Measurements from ENCODE around the gene BRINP3.

The BRINP3 gene

DNA sequence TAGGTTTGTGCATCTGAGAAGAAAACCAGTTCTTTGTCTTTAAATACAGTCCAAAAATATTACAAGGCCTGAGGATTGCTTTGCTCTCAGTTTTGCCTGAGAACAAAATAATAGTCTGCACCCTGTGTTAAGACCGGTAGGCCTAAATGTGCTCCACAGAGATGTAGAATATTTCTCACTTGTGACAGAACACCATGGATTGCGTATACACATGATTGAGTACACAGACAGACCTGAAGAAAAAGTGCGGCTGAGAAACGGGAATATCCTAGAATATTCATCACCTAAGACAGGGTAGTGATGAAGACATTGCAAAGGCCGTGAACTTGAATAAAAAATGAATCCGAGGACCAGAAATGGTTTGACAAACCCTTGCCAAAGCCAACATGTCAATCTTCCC, 155.4 kb downstream of the BRINP3 start:
- no peak for DNase-seq (ENCODE audit: low read depth in 2 of 2)

GRCh38 chr1:190320952-190321351, 156.7 kb downstream of the BRINP3 start:
- DNase-seq (ENCODE audit: low read depth in 2 of 2), result no peak

GRCh38 chr1:190312763-190313162, 164.9 kb downstream of the BRINP3 start:
- no peak for DNase-seq (ENCODE audit: low read depth in 2 of 2)

DNA sequence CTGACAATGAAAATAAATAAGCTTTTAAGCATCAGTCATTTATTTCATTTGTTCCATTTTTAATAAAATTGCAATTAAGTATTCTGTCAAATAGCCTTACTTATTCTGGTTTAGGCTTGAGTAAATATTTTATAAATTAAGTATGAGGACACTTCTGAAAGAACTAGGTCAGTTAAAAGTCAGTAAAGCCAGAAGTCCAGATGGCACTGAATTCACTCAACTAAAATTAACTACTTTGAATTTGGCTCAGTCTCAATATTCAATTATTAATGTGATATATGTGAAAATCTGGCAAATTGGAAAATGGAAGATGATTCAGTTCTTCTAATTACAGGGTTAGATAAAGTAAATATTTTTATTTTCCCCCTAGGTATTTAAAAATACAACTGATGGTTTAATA, 174.2 kb downstream of the BRINP3 start:
- DNase-seq (ENCODE audit: low read depth in 2 of 2), result no peak

GRCh38 chr1:190296453-190296852, 181.2 kb downstream of the BRINP3 start:
- no peak for DNase-seq (ENCODE audit: low read depth in 2 of 2)

DNA sequence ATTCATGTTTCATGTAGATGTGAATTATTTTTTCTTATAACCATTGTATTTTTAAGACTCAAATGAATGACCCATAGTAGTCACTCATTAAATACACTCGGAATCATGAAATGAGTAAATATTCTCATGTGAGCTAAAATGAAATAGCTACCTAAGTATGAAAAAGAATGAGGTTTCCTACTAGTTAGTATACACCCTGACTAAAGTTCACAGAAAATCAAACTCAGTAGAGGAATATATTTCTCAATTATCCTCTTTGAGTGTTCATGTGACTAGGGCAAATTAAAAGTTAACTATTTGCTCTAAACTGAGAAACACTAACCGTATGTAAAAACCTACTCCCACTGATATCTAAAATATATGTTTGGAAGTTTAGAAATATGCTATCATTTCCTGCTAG, 187.8 kb downstream of the BRINP3 start:
- no peak for DNase-seq (ENCODE audit: low read depth in 2 of 2)

DNA sequence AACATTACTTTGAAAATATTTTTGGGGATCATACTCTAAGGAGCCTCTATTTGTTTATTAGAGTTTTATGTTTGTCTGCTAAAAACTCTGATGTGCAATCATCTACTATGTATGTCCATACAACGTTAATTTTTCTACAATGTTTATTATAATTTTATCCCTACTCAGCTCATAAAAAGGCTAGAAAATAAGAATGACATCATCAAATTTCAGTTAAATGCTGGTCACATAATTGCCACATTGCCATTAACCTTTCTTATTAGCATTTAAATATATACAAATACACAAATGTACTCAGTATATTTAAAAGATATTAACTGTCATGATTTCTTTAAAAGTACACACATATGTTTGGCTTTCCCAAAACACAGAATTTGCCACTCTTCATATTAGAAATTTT, 191.6 kb downstream of the BRINP3 start:
- DNase-seq (ENCODE audit: low read depth in 2 of 2), result no peak

GRCh38 chr1:190277107-190277506, 200.6 kb downstream of the BRINP3 start:
- no peak for DNase-seq (ENCODE audit: low read depth in 2 of 2)

DNA sequence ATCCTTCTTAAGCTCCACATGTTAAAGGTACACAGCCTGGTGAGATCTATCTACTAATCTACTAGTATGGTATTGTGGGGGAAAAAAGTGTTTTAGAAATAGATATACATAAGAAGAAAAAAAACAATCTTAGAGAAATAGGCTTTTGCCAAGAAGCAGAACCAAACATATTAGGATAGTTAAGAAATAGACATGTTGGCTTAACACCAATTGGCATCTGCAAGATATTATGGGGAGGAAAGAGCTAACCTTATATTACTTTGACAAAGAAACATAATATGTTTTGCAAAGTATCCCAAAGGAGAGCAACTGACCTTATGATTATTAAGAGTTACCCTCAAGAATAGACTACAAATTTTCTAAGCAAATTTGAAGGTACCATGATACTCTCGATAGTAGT, 202.9 kb downstream of the BRINP3 start:
- no peak for DNase-seq (ENCODE audit: low read depth in 2 of 2)

GRCh38 chr1:190273161-190273560, 204.5 kb downstream of the BRINP3 start:
- DNase-seq (ENCODE audit: low read depth in 2 of 2), result no peak

DNA sequence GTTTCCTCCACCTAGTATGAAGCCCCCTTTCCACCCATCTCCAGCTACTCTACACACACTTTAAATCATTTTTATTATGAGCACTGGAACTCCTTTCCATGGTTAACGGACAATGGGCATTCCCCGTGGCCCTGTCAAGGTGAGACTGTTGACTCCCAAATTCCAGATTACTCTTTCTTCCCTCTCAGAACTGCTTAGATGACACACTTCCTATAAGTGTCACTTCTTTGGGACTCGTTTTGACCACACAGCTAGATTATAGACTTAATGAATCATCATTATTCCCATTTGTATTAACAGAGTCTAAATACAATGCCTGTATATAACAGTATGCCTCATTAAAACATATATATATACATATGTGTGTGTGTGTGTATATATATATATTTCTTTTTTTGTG, 215.1 kb downstream of the BRINP3 start:
- DNase-seq (ENCODE audit: low read depth in 2 of 2), result no peak

GRCh38 chr1:190259424-190259823, 218.2 kb downstream of the BRINP3 start:
- DNase-seq (ENCODE audit: low read depth in 2 of 2), result no peak

DNA sequence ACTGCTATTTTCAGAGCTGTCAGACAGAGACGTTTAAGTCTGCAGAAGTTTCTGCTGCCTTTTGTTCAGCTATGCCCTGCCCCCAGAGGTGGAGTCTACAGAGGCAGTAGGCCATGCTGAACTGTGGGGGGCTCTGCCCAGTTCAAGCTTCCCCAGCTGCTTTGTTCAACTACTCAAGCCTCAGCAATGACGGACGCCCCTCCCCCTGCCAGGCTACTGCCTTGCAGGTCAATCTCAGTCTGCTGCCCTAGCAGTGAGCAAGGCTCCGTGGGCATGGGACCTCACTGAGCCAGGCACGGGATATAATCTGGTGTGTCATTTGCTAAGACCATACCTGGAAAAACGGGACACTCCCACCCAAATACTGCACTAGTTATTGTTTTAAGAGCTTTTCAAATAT, 219.7 kb downstream of the BRINP3 start:
- DNase-seq (ENCODE audit: low read depth in 2 of 2), result no peak

DNA sequence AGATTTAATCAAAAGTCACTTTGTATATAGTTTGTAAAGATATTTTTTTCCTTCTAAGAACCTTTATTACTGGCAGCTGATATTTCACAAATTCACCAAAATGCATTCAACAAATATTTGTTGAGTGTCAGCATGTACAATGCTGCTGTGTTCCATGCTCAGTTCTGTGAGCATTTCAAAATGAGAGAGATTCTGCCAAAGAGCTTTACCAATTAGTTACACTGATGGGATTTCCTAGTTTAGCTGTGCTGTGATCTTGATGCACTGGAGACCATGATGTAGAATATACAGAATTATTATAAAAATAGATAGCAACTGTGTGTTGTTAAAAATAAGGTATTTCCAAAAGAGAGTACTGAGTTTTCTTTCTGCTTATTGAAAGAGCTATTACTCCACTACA, 225.6 kb downstream of the BRINP3 start:
- DNase-seq (ENCODE audit: low read depth in 2 of 2), result no peak

GRCh38 chr1:190250368-190250767, 227.3 kb downstream of the BRINP3 start:
- DNase-seq (ENCODE audit: low read depth in 2 of 2), result no peak

- DNase-seq (ENCODE audit: low read depth in 2 of 2), result no peak
These were observed 233.3 kb downstream of the BRINP3 start for GRCh38 chr1:190244406-190244805.

- no peak for DNase-seq (ENCODE audit: low read depth in 2 of 2)
These were observed 234.6 kb downstream of the BRINP3 start for GRCh38 chr1:190243056-190243455.

- no peak for DNase-seq (ENCODE audit: low read depth in 2 of 2)
These were observed 251.7 kb downstream of the BRINP3 start for GRCh38 chr1:190226006-190226405.

- DNase-seq (ENCODE audit: low read depth in 2 of 2), result no peak
These were observed 265.2 kb downstream of the BRINP3 start for GRCh38 chr1:190212450-190212849.

- no peak for DNase-seq (ENCODE audit: low read depth in 2 of 2)
These were observed 269.9 kb downstream of the BRINP3 start for GRCh38 chr1:190207733-190208132.

DNA sequence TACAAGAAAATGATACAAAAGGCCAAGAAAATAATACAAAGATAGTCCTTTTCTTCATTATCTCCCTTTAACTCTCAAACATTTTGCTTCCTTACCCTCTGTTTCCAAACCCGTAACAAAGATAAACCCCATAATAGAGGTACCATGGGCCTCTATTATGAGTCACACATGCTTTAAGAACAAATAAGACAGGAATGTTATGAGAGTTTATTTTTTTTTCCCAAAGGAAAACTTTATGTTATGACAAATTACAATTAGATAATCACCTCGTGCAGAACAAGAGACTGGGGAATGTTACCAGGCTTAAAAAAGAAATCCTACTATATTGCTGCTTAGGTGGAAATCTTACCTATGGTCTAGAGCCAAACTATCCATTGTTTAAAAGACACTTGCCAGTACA, 272.0 kb downstream of the BRINP3 start:
- no peak for DNase-seq (ENCODE audit: low read depth in 2 of 2)

DNA sequence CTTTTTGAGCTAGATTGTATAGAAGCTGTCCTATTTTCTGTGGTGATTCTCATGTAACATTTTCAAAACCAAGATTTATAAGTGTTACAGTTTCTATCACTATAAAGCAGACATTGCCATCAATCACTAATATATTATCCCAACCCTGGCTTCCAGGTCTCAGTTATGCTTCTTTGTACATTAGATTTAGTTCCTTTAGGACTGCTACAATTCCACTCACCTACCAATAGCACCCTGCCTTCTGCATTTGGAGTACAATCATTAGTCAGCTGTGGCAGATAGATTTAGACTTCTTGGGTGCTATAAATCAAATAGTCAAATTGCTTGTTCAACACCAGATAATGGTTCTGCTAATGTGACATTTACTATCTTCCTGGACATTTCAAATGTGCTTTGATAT, 281.6 kb downstream of the BRINP3 start:
- DNase-seq (ENCODE audit: low read depth in 2 of 2), result no peak

DNA sequence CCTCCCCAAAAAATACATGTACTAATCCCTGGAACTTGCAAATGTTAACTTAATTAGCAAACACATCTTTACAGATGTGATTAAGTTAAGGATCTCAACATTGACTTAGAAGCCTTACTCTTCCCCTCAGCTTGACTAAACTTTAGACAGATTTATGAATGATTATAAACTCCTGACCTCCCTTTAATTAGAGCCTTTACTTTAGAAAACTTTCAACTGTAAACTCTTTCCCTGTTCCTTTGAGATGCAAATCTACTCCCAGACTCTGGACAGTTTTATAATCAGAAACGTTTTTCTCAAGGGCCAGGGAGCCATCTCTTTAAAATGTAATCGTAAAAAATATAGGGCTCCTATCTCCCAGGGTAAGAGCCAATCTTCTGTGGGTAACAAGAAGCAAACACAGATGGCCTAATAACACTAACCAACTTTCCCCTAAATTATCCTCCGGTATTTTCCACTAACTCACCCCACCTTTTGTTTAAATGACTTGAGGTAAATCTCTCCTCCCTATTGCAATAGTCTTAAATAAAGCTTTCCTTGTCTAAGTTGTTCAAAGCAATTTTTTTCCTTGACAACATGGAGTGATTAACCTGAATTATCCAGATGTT, 284.1 kb downstream of the BRINP3 start:
- DNase-seq (ENCODE audit: low read depth in 2 of 2), result no peak

GRCh38 chr1:190192627-190193026, 285.0 kb downstream of the BRINP3 start:
- no peak for DNase-seq (ENCODE audit: low read depth in 2 of 2)

DNA sequence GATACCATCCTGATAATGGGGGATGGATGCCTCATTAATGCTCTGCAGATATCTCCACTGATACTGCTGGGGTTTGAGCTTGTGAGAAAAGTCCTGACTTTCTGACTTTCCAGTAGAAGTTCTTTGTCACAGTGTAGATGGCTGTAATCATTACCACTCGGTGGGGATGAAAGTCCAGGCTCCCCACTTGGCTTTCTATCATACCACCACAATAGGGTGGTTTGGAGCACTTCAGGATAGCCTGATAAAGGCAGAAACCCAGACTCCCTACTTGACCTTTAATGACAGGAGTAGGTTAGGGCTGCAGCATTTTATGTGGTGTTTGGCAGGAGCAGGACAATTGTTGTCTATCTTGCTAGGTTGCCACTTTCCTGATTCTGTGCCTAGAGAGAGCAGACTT, 294.1 kb downstream of the BRINP3 start:
- DNase-seq (ENCODE audit: low read depth in 2 of 2), result no peak
